Lower leg skin (tissue), 4 donors: ENCODE data around the gene PSMD4. TPM values are rescaled to one million over a fixed set of nuclear protein-coding genes. Genes with fewer than 3 reads are reported as not detected.

Experiments used
- DNase-seq, 2 donors: peaks; one replicate each; pipeline ENCODE4 v3.0.0-alpha.2; 2019; ENCODE audit warnings: low spot score in 2 of 2
- H3K4me3 ChIP-seq: fragments of 200-600 bp; sonication (generic); 2 replicates; pipeline ENCODE4 v1.5.1; 2017; ENCODE audit warnings: mild to moderate bottlenecking, low read depth; ENCODE audit not compliant: poor library complexity, severe bottlenecking
- CTCF ChIP-seq, 3 donors: fragments of 450-650 bp; IDR thresholded peaks; one replicate each; pipeline ENCODE4 v1.5.1; 2016; ENCODE audit warnings: antibody characterized with exemption in 3 of 3, mild to moderate bottlenecking in 3 of 3, moderate library complexity in 2 of 3
- POLR2A ChIP-seq, 2 donors: fragments of 450-650 bp; IDR thresholded peaks; one replicate each; pipeline ENCODE4 v1.6.1; 2016 to 2017; ENCODE audit warnings: antibody characterized with exemption in 2 of 2, mild to moderate bottlenecking in 1 of 2, moderate library complexity in 1 of 2
- WGBS, 2 donors: methylation state at CpG; one replicate each; pipeline ENCODE4 v1.1.5; 2018; 5-methylcytosine and 5-hydroxymethylcytosine counted together
- intact Hi-C: fragments of 100-400 bp; cut with DNase I; formaldehyde crosslinking; loops from one replicate; pipeline ENCODE4 v1.15.0; 2023; ENCODE audit warnings: low total_unique reads
- total RNA-seq, 4 donors: library from RNA; depleted of rRNA; stranded (reverse); fragments of >200 nt; gene quantifications; one replicate each; pipeline ENCODE4 v1.1.0, GENCODE V29; 2016

Gene PSMD4
- total RNA-seq, 4 donors from 2014 or later, result 69.9 to 122 (median 118) TPM

DNA sequence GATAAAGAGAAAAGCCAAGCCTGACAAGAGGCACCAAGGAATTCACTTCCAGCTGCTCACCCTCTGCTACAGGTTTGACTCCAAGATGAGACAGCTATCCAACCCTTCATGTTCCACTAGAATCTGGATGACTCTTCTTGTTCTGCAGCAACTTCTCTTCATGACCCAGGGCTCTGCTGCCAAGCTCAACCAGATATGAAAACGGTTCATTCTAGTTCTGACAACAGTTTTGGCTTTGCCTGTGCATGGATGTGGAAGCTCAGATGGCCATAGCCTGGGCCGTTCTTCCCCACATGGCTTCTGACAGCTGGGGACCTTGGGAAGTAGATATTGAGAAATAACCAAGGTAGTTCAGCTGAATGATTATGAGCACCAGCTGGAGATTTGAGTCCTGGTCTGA, 59.0 kb downstream of the PSMD4 start:
- DNase-seq, result no peak
- WGBS, 2 donors, result 38 to 51% methylated on average over 2 of the region's 2 CpGs
- H3K4me3 ChIP-seq, result no peak overlapping the region
- TF ChIP-seq POLR2A (IDR thresholded peaks at IDR 0.05) (no peak), CTCF (IDR thresholded peaks at IDR 0.05) (no peak)
- intact Hi-C loops, result no loop called here

GRCh38 chr1:151314137-151314875, 59.8 kb downstream of the PSMD4 start:
- WGBS, 2 donors, result 39 to 57% methylated on average over 3 of the region's 3 CpGs
- DNase-seq, result peak; percentile 54 to 94

DNA sequence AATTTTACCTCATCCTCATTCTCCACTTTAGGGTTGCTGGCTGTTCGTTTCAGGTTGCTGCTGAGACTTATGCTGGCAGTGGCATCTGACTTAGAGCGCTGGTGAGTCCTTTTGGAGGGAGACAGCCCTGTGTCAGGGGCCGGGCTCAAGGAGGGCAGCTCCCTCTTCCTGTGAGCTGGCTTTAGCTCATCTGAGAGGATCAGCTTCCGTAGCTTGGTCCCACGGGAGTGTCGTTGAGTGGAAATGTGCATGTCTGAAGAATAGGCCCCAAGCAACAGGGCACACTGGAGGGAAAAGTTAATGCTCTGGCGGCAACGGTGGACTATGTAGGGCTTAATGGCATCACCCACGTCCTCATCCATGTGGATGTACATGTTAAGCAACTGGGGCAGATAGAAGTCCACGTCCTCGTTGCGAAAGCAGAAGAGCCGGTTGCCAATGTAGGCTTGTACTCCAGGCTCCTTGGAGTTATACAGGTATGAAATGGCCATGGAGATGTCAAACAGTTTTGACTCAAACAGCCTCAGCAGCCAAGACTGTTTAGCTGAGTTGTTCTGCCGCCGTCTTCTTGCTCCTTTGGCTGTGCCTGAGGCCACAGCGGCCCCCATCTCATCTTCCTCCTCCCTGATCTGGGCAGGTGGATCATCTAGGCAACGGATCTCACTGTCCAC, 61.2 kb downstream of the PSMD4 start:
- 82 to 86% methylated on average over 17 of the region's 17 CpGs for WGBS, 2 donors
- TF ChIP-seq POLR2A (IDR thresholded peaks at IDR 0.05) (no peak), CTCF (IDR thresholded peaks at IDR 0.05) (no peak)
- intact Hi-C loops, result no loop called here

More at GRCh38 chr1:151314137-151314875, 59.8 kb downstream of the PSMD4 start:
- no peak for TF ChIP-seq POLR2A (IDR thresholded peaks at IDR 0.05)
- no peak for TF ChIP-seq CTCF (IDR thresholded peaks at IDR 0.05)
- intact Hi-C loops, result no loop called here
- no peak overlapping the region for H3K4me3 ChIP-seq

More for the DNA sequence above, 61.2 kb downstream of the PSMD4 start:
- H3K4me3 ChIP-seq, result no peak overlapping the region
- DNase-seq, result no peak

Other genes starting within 250 kb of the PSMD4 start
- gene MINDY1, start 247.8 kb upstream of the PSMD4 start, total RNA-seq, result 10 to 100 TPM; 28.5 to 36.6 (median 30.8) TPM
- 10 to 100 TPM; 12.9 to 30.7 (median 22.9) TPM for gene PRUNE1, start 246.3 kb upstream of the PSMD4 start, total RNA-seq
- gene BNIPL, start 218.1 kb upstream of the PSMD4 start, total RNA-seq, result 100 to 1,000 TPM; 220 to 297 (median 254) TPM
- 1 to 10 TPM; 3.1 to 4.6 (median 3.6) TPM for gene C1orf56, start 207.0 kb upstream of the PSMD4 start, total RNA-seq
- 10 to 100 TPM; 88.8 to 93.5 (median 92.0) TPM for gene CDC42SE1, start 195.1 kb upstream of the PSMD4 start, total RNA-seq
- 1 to 10 TPM in 1 of 4 donors, under 1 TPM in 3; 0.47 to 1.6 (median 0.70) TPM for gene MLLT11, start 194.3 kb upstream of the PSMD4 start, total RNA-seq
- gene GABPB2, start 184.0 kb upstream of the PSMD4 start, total RNA-seq, result 10 to 100 TPM in 2 of 4 donors, 1 to 10 TPM in 2; 8.1 to 16.6 (median 11.0) TPM
- gene SEMA6C, start 108.1 kb upstream of the PSMD4 start, total RNA-seq, result 10 to 100 TPM in 2 of 4 donors, 1 to 10 TPM in 2; 9.7 to 30.4 (median 14.3) TPM
- gene TNFAIP8L2, start 98.1 kb upstream of the PSMD4 start, total RNA-seq, result 1 to 10 TPM; 1.2 to 5.6 (median 3.0) TPM
- gene LYSMD1, start 88.8 kb upstream of the PSMD4 start, total RNA-seq, result 10 to 100 TPM in 3 of 4 donors, 1 to 10 TPM in 1; 9.2 to 16.1 (median 11.8) TPM
- 10 to 100 TPM; 24.1 to 38.8 (median 27.3) TPM for gene SCNM1, start 88.6 kb upstream of the PSMD4 start, total RNA-seq
- under 1 TPM in 1 of 4 donors, not detected in 3; 0.49 TPM for gene TMOD4, start 78.8 kb upstream of the PSMD4 start, total RNA-seq
- gene VPS72, start 64.5 kb upstream of the PSMD4 start, total RNA-seq, result 10 to 100 TPM; 27.3 to 43.3 (median 31.1) TPM
- 10 to 100 TPM; 27.7 to 67.6 (median 44.1) TPM for gene PIP5K1A, start 56.2 kb upstream of the PSMD4 start, total RNA-seq
- 10 to 100 TPM; 21.9 to 45.0 (median 32.2) TPM for gene ZNF687, start 27.6 kb downstream of the PSMD4 start, total RNA-seq
- 10 to 100 TPM; 45.4 to 55.3 (median 49.4) TPM for gene PI4KB, start 72.7 kb downstream of the PSMD4 start, total RNA-seq
- gene RFX5, start 92.5 kb downstream of the PSMD4 start, total RNA-seq, result 10 to 100 TPM; 13.2 to 23.2 (median 16.7) TPM
- gene SELENBP1, start 118.0 kb downstream of the PSMD4 start, total RNA-seq, result 10 to 100 TPM; 25.4 to 39.9 (median 38.1) TPM
- 100 to 1,000 TPM; 188 to 267 (median 213) TPM for gene PSMB4, start 144.8 kb downstream of the PSMD4 start, total RNA-seq
- 10 to 100 TPM; 23.7 to 71.8 (median 26.8) TPM for gene POGZ, start 204.8 kb downstream of the PSMD4 start, total RNA-seq